Smooth muscle cell of the brain vasculature (primary cell): ENCODE results near the gene IL13.
A peak's percentile ranks its signal among the peaks of the same experiment; 100 is the strongest.

Experiments used
- DNase-seq: peaks from one replicate; pipeline ENCODE4 v3.0.0-alpha.2; 2012; ENCODE audit warnings: low read depth, low spot score

IL13 gene

GRCh38 chr5:132669966-132670882 lies 12.3 kb downstream of the IL13 start:
- no peak for DNase-seq

GRCh38 chr5:132671000-132671399 lies 13.0 kb downstream of the IL13 start:
- no peak for DNase-seq

- DNase-seq, result no peak
Measured at GRCh38 chr5:132673488-132673887, 15.5 kb downstream of the IL13 start.

- DNase-seq, result no peak
Measured at GRCh38 chr5:132673939-132674630, 16.1 kb downstream of the IL13 start, which contains the start of gene IL4. Gene IL4, plus strand, starts transcription at chr5:132673989. Its CDS starts 62 bp downstream, at chr5:132674051.

- peak; percentile 76 for DNase-seq
Measured at GRCh38 chr5:132674671-132675506, 16.9 kb downstream of the IL13 start.

- no peak for DNase-seq
Measured at GRCh38 chr5:132675936-132676689, 18.1 kb downstream of the IL13 start.

GRCh38 chr5:132677191-132677590 lies 19.2 kb downstream of the IL13 start:
- peak; percentile 31 for DNase-seq

GRCh38 chr5:132677682-132678400 lies 19.9 kb downstream of the IL13 start:
- no peak for DNase-seq

GRCh38 chr5:132678735-132679134 lies 20.8 kb downstream of the IL13 start:
- DNase-seq, result no peak

- DNase-seq, result no peak
Measured at GRCh38 chr5:132679166-132679565, 21.2 kb downstream of the IL13 start.

GRCh38 chr5:132679717-132680380 lies 21.9 kb downstream of the IL13 start:
- no peak for DNase-seq

GRCh38 chr5:132680780-132681475 lies 23.0 kb downstream of the IL13 start:
- no peak for DNase-seq

- no peak for DNase-seq
Measured at GRCh38 chr5:132681476-132681831, 23.5 kb downstream of the IL13 start.

- no peak for DNase-seq
Measured at GRCh38 chr5:132681983-132682382, 24.0 kb downstream of the IL13 start.

- DNase-seq, result no peak
Measured at GRCh38 chr5:132684491-132684890, 26.5 kb downstream of the IL13 start.

- DNase-seq, result no peak
Measured at GRCh38 chr5:132684922-132685720, 27.1 kb downstream of the IL13 start.

GRCh38 chr5:132686193-132686592 lies 28.2 kb downstream of the IL13 start:
- DNase-seq, result no peak

- no peak for DNase-seq
Measured at GRCh38 chr5:132687995-132688394, 30.0 kb downstream of the IL13 start.
